ENCODE measurements around the gene TRIP12.
"Not testable (repeated sequence)": the region's sequence is repeated elsewhere in the genome, so short reads cannot be mapped to it uniquely, and the experiment has no call there.

TRIP12 gene

DNA sequence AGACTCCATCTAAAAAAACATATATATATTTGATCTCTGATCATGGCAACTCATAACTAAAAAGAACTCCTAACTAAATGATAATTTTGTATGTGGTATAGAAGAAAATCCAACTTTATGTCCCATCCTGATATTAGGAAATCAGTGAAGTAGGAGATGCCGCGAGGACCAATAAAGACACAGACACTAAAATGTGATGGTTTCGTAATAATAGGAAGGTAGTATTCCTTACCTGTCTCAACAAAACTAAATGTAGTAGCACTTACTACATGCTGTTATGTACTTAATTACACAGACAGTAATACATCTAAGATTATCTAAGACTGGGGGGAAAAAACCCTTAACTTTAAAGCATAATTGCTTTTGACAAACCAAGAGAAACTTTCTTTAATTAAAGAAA is 63.5 kb downstream of the TRIP12 start:
- Histone ChIP-seq H3K27me3 (ENCODE audit: control insufficient read depth, insufficient read depth, low read length, poor library complexity, severe bottlenecking) (no peaks in the 10 kb centered on the region), H3K9me3 (ENCODE audit: control insufficient read depth, low read length) (no peaks in the 10 kb centered on the region), H3K27ac (ENCODE audit: insufficient read depth, low read depth, low read length, poor library complexity, severe bottlenecking) (no peak overlapping the region), H3K4me1 (ENCODE audit: control insufficient read depth, insufficient read depth, low read length) (no peaks in the 10 kb centered on the region), H3K36me3 (ENCODE audit: control insufficient read depth, insufficient read depth, low read length) (peaks cover 14% of the 10 kb centered on the region), H3K4me3 (ENCODE audit: insufficient read depth, low read depth, low read length) (no peak overlapping the region)
- WGBS, 2 experiments, result 97 to 100% methylated on average over 3 of the region's 3 CpGs

GRCh38 chr2:229857634-229858033 is 64.2 kb downstream of the TRIP12 start:
- Histone ChIP-seq H3K27ac (ENCODE audit: insufficient read depth, low read depth, low read length, poor library complexity, severe bottlenecking) (no peak overlapping the region), H3K9me3 (ENCODE audit: control insufficient read depth, low read length) (no peaks in the 10 kb centered on the region), H3K27me3 (ENCODE audit: control insufficient read depth, insufficient read depth, low read length, poor library complexity, severe bottlenecking) (no peaks in the 10 kb centered on the region), H3K36me3 (ENCODE audit: control insufficient read depth, insufficient read depth, low read length) (peaks cover 15% of the 10 kb centered on the region), H3K4me3 (ENCODE audit: insufficient read depth, low read depth, low read length) (no peak overlapping the region), H3K4me1 (ENCODE audit: control insufficient read depth, insufficient read depth, low read length) (no peaks in the 10 kb centered on the region)
- WGBS, 2 experiments, result 88 to 100% methylated on average over 1 of the region's 1 CpG

GRCh38 chr2:229856413-229856812 is 65.4 kb downstream of the TRIP12 start:
- H3K36me3 ChIP-seq (ENCODE audit: control insufficient read depth, insufficient read depth, low read length), result peaks cover 18% of the 10 kb centered on the region
- no peak overlapping the region for H3K4me3 ChIP-seq (ENCODE audit: insufficient read depth, low read depth, low read length)

DNA sequence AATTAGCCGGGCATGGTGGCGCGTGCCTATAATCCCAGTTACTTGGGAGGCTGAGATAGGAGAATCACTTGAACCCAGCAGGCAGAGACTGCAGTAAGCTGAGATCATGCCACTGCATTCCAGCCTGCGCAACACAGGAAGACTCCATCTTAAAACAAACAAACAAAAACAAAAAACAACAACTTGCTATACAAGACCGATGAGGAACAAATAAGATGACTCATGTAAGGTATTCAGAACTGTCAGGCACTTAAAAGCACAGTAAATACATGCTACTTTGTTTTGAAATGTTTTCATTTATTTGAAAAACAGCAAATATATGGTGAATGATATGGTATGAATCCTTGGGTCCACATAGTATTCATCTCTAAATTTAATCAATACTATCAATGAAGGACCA is 66.7 kb downstream of the TRIP12 start:
- Histone ChIP-seq H3K4me3 (ENCODE audit: insufficient read depth, low read depth, low read length) (no peak overlapping the region), H3K36me3 (ENCODE audit: control insufficient read depth, insufficient read depth, low read length) (peaks cover 18% of the 10 kb centered on the region), H3K27me3 (ENCODE audit: control insufficient read depth, insufficient read depth, low read length, poor library complexity, severe bottlenecking) (no peaks in the 10 kb centered on the region), H3K9me3 (ENCODE audit: control insufficient read depth, low read length) (no peaks in the 10 kb centered on the region), H3K4me1 (ENCODE audit: control insufficient read depth, insufficient read depth, low read length) (no peaks in the 10 kb centered on the region), H3K27ac (ENCODE audit: insufficient read depth, low read depth, low read length, poor library complexity, severe bottlenecking) (no peak overlapping the region)
- 87 to 99% methylated on average over 4 to 5 of the region's 5 CpGs for WGBS, 2 experiments

More at GRCh38 chr2:229856413-229856812, 65.4 kb downstream of the TRIP12 start:
- Histone ChIP-seq H3K4me1 (ENCODE audit: control insufficient read depth, insufficient read depth, low read length) (no peaks in the 10 kb centered on the region), H3K9me3 (ENCODE audit: control insufficient read depth, low read length) (no peaks in the 10 kb centered on the region), H3K27me3 (ENCODE audit: control insufficient read depth, insufficient read depth, low read length, poor library complexity, severe bottlenecking) (no peaks in the 10 kb centered on the region), H3K27ac (ENCODE audit: insufficient read depth, low read depth, low read length, poor library complexity, severe bottlenecking) (no peak overlapping the region)

DNA sequence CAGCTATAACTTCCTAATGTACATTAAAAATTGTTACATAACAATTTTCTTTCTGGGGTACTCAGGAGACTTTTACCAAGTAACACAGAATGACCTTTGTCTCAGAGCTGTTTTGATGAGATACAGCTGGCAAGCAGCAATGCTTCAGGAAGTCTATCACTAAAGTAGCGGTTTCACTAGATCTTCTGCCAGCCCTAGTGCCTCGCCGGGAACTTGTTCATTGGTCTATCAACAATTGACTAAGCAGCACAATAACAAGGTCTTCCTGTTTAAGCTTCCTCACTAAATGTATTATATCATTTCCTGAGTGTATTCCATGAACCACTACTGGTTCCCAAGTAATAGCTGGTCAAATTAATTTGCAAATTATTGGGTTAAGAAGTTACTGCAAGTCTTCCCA is 69.2 kb downstream of the TRIP12 start:
- H3K4me1 ChIP-seq (ENCODE audit: control insufficient read depth, insufficient read depth, low read length), result no peaks in the 10 kb centered on the region
- no peaks in the 10 kb centered on the region for H3K27me3 ChIP-seq (ENCODE audit: control insufficient read depth, insufficient read depth, low read length, poor library complexity, severe bottlenecking)
- no peak overlapping the region for H3K27ac ChIP-seq (ENCODE audit: insufficient read depth, low read depth, low read length, poor library complexity, severe bottlenecking)
- 93 to 98% methylated on average over 3 of the region's 3 CpGs for WGBS, 2 experiments
- no peak overlapping the region for H3K4me3 ChIP-seq (ENCODE audit: insufficient read depth, low read depth, low read length)
- no peaks in the 10 kb centered on the region for H3K9me3 ChIP-seq (ENCODE audit: control insufficient read depth, low read length)
- peaks cover 4% of the 10 kb centered on the region for H3K36me3 ChIP-seq (ENCODE audit: control insufficient read depth, insufficient read depth, low read length)

- no peak overlapping the region for H3K4me3 ChIP-seq (ENCODE audit: insufficient read depth, low read depth, low read length)
- H3K27me3 ChIP-seq (ENCODE audit: control insufficient read depth, insufficient read depth, low read length, poor library complexity, severe bottlenecking), result no peaks in the 10 kb centered on the region
- WGBS, 2 experiments, result 92 to 99% methylated on average over 5 of the region's 5 CpGs
- no peaks in the 10 kb centered on the region for H3K9me3 ChIP-seq (ENCODE audit: control insufficient read depth, low read length)
- no peak overlapping the region for H3K27ac ChIP-seq (ENCODE audit: insufficient read depth, low read depth, low read length, poor library complexity, severe bottlenecking)
- peaks cover 4% of the 10 kb centered on the region for H3K36me3 ChIP-seq (ENCODE audit: control insufficient read depth, insufficient read depth, low read length)
- H3K4me1 ChIP-seq (ENCODE audit: control insufficient read depth, insufficient read depth, low read length), result no peaks in the 10 kb centered on the region
Observed at GRCh38 chr2:229851870-229852269, 69.9 kb downstream of the TRIP12 start.

DNA sequence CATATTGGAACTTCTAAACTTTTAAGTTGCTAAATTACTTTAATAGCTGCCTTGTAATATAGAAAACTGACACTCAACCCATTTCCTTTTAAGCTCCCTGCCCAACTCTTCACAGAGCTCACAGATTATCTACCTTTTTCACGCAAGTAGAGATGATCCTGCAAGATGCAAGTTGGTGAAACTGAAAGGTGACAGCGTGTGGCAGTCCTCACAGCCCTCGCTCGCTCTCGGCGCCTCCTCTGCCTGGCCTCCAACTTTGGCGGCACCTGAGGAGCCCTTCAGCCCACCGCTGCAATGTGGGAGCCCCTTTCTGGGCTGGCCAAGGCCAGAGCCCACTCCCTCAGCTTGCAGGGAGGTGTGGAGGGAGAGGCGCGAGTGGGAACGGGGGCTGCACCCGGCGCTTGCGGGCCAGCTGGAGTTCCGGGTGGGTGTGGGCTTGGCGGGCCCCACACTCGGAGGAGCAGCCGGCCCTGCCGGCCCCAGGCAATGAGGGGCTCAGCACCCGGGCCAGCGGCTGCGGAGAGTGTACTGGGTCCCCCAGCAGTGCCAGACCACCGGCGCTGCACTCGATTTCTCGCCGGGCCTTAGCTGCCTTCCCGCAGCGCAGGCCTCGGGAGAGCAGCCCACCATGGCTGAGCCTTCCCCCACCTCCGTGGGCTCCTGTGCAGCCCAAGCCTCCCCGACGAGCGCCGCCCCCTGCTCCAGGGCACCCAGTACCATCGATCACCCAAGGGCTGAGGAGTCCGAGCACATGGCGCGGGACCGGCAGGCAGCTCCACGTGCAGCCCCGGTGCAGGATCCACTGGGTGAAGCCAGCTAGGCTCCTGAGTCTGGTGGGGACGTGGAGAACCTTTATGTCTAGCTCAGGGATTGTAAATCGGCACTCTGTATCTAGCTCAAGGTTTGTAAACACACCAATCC is 71.2 kb downstream of the TRIP12 start:
- not testable (repeated sequence) for H3K4me1 ChIP-seq (ENCODE audit: control insufficient read depth, insufficient read depth, low read length); H3K9me3 ChIP-seq (ENCODE audit: control insufficient read depth, low read length); H3K27me3 ChIP-seq (ENCODE audit: control insufficient read depth, insufficient read depth, low read length, poor library complexity, severe bottlenecking); H3K36me3 ChIP-seq (ENCODE audit: control insufficient read depth, insufficient read depth, low read length); H3K4me3 ChIP-seq (ENCODE audit: insufficient read depth, low read depth, low read length); H3K27ac ChIP-seq (ENCODE audit: insufficient read depth, low read depth, low read length, poor library complexity, severe bottlenecking)
- WGBS, 2 experiments, result 97% methylated on average over 44 of the region's 44 CpGs

DNA sequence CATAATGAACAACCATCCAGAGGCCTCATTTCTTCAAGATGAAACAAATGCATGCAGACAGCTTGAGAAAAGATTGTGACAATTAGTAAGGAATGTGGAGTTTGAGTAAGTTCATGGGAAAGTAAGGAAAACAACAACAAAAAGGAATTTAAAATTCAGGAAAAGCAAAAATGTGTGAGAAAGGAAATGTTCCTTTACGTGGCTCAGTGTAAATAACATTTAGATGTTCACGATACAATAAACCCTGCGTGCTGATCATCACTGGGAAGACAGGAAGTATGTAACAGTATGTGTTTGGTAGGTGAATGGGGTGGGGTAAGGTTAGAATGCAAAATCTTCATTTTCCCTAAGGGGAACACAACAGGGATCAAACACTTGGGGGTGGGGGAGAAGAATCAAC is 72.7 kb downstream of the TRIP12 start:
- H3K4me1 ChIP-seq (ENCODE audit: control insufficient read depth, insufficient read depth, low read length), result no peaks in the 10 kb centered on the region
- H3K27ac ChIP-seq (ENCODE audit: insufficient read depth, low read depth, low read length, poor library complexity, severe bottlenecking), result no peak overlapping the region
- WGBS, 2 experiments, result 88% methylated on average over 3 of the region's 3 CpGs
- no peaks in the 10 kb centered on the region for H3K9me3 ChIP-seq (ENCODE audit: control insufficient read depth, low read length)
- H3K4me3 ChIP-seq (ENCODE audit: insufficient read depth, low read depth, low read length), result no peak overlapping the region
- peaks cover 4% of the 10 kb centered on the region for H3K36me3 ChIP-seq (ENCODE audit: control insufficient read depth, insufficient read depth, low read length)
- no peaks in the 10 kb centered on the region for H3K27me3 ChIP-seq (ENCODE audit: control insufficient read depth, insufficient read depth, low read length, poor library complexity, severe bottlenecking)

- Histone ChIP-seq H3K4me3 (ENCODE audit: insufficient read depth, low read depth, low read length) (no peak overlapping the region), H3K9me3 (ENCODE audit: control insufficient read depth, low read length) (no peaks in the 10 kb centered on the region), H3K4me1 (ENCODE audit: control insufficient read depth, insufficient read depth, low read length) (no peaks in the 10 kb centered on the region), H3K27ac (ENCODE audit: insufficient read depth, low read depth, low read length, poor library complexity, severe bottlenecking) (no peak overlapping the region), H3K27me3 (ENCODE audit: control insufficient read depth, insufficient read depth, low read length, poor library complexity, severe bottlenecking) (no peaks in the 10 kb centered on the region), H3K36me3 (ENCODE audit: control insufficient read depth, insufficient read depth, low read length) (peaks cover 5% of the 10 kb centered on the region)
- WGBS, 2 experiments, result 88 to 96% methylated on average over 4 of the region's 4 CpGs
Observed at GRCh38 chr2:229843613-229844012, 78.2 kb downstream of the TRIP12 start.

DNA sequence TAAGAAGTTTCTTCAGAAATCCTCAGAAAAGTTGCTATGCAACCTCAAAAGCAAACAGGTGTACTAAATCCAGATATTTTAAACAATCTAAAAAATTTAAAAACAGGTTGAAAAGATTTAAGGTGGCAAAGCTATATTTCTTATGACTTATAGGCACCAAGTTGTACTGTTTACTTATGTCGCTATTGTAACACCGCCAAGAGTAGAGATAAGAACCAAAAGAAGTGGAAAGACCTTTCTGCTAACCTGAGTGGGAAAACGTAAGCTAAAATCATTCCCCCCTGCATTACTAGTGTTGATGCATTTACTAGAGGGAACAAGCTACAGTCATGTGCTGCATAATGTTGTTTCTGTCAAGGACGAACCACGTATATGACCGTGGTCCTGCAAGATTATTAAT is 83.1 kb downstream of the TRIP12 start:
- H3K36me3 ChIP-seq (ENCODE audit: control insufficient read depth, insufficient read depth, low read length), result peaks cover 5% of the 10 kb centered on the region
- H3K9me3 ChIP-seq (ENCODE audit: control insufficient read depth, low read length), result no peaks in the 10 kb centered on the region
- no peaks in the 10 kb centered on the region for H3K4me1 ChIP-seq (ENCODE audit: control insufficient read depth, insufficient read depth, low read length)
- no peak overlapping the region for H3K27ac ChIP-seq (ENCODE audit: insufficient read depth, low read depth, low read length, poor library complexity, severe bottlenecking)
- WGBS, 2 experiments, result 64 to 82% methylated on average over 3 to 6 of the region's 6 CpGs
- no peaks in the 10 kb centered on the region for H3K27me3 ChIP-seq (ENCODE audit: control insufficient read depth, insufficient read depth, low read length, poor library complexity, severe bottlenecking)
- no peak overlapping the region for H3K4me3 ChIP-seq (ENCODE audit: insufficient read depth, low read depth, low read length)

All from ectodermal cell (in vitro differentiated cells).